Muscle layer of duodenum (tissue), 2 donors: ENCODE results near the gene FBXW7.
A peak's percentile ranks its signal among the peaks of the same experiment; 100 is the strongest.

ENCODE experiments used
- H3K27ac ChIP-seq: one replicate; pipeline ENCODE4 v1.7.0; 2013; ENCODE audit warnings: mild to moderate bottlenecking, low read length
- H3K27me3 ChIP-seq: one replicate; pipeline ENCODE4 v1.7.0; 2013; ENCODE audit warnings: low read depth, mild to moderate bottlenecking, control low read depth, low read length
- H3K36me3 ChIP-seq, 2 donors: one replicate each; pipeline ENCODE4 v1.7.0; 2013; ENCODE audit warnings: low read length in 2 of 2, control low read depth in 1 of 2, mild to moderate bottlenecking in 1 of 2; ENCODE audit not compliant: insufficient read depth in 2 of 2, control insufficient read depth in 1 of 2
- H3K4me1 ChIP-seq, 2 donors: one replicate each; pipeline ENCODE4 v1.7.0; 2013; ENCODE audit warnings: low read length in 2 of 2, mild to moderate bottlenecking in 2 of 2, control low read depth in 1 of 2, moderate library complexity in 1 of 2; ENCODE audit not compliant: insufficient read depth in 2 of 2, control insufficient read depth in 1 of 2
- H3K4me3 ChIP-seq, 2 donors: one replicate each; pipeline ENCODE4 v1.7.0; 2013; ENCODE audit warnings: low read length in 2 of 2, low read depth in 1 of 2, mild to moderate bottlenecking in 1 of 2
- H3K9me3 ChIP-seq, 2 donors: one replicate each; pipeline ENCODE4 v1.7.0; 2013; ENCODE audit warnings: low read length in 2 of 2, control low read depth in 1 of 2, mild to moderate bottlenecking in 1 of 2; ENCODE audit not compliant: control insufficient read depth in 1 of 2
- donor health status: healthy.

The FBXW7 gene

GRCh38 chr4:152464030-152464823 lies 71.7 kb downstream of the FBXW7 start:
- no peak overlapping the region for H3K27ac ChIP-seq

GRCh38 chr4:152463562-152463961 lies 72.3 kb downstream of the FBXW7 start:
- Histone ChIP-seq H3K27ac (no peak overlapping the region), H3K4me1 (peaks cover 5 to 9% of the 10 kb centered on the region in 2 donors), H3K36me3 (no peaks in the 10 kb centered on the region), H3K4me3 (no peak overlapping the region), H3K9me3 (no peaks in the 10 kb centered on the region), H3K27me3 (no peaks in the 10 kb centered on the region)

More at GRCh38 chr4:152464030-152464823, 71.7 kb downstream of the FBXW7 start:
- Histone ChIP-seq H3K9me3 (no peaks in the 10 kb centered on the region), H3K4me3 (no peak overlapping the region), H3K4me1 (peaks cover 0 to 7% of the 10 kb centered on the region in 2 donors), H3K36me3 (no peaks in the 10 kb centered on the region), H3K27me3 (no peaks in the 10 kb centered on the region)

GRCh38 chr4:152462695-152463094 lies 73.2 kb downstream of the FBXW7 start:
- Histone ChIP-seq H3K36me3 (no peaks in the 10 kb centered on the region), H3K4me3 (no peak overlapping the region), H3K4me1 (peaks cover 6 to 12% of the 10 kb centered on the region in 2 donors), H3K27ac (no peak overlapping the region), H3K9me3 (no peaks in the 10 kb centered on the region), H3K27me3 (no peaks in the 10 kb centered on the region)

- Histone ChIP-seq H3K4me3 (no peak overlapping the region), H3K27ac (no peak overlapping the region), H3K4me1 (peaks cover 6 to 12% of the 10 kb centered on the region in 2 donors), H3K27me3 (no peaks in the 10 kb centered on the region), H3K36me3 (no peaks in the 10 kb centered on the region), H3K9me3 (no peaks in the 10 kb centered on the region)
Measured at GRCh38 chr4:152462047-152462446, 73.8 kb downstream of the FBXW7 start.

GRCh38 chr4:152460488-152460887 lies 75.4 kb downstream of the FBXW7 start:
- H3K4me3 ChIP-seq = no peak overlapping the region
- no peaks in the 10 kb centered on the region for H3K36me3 ChIP-seq
- peaks cover 6 to 12% of the 10 kb centered on the region in 2 donors for H3K4me1 ChIP-seq
- no peak overlapping the region for H3K27ac ChIP-seq
- H3K9me3 ChIP-seq = no peaks in the 10 kb centered on the region
- H3K27me3 ChIP-seq = no peaks in the 10 kb centered on the region

GRCh38 chr4:152459326-152459725 lies 76.6 kb downstream of the FBXW7 start:
- Histone ChIP-seq H3K27ac (peak overlapping the region; percentile 32), H3K27me3 (no peaks in the 10 kb centered on the region), H3K9me3 (no peaks in the 10 kb centered on the region), H3K4me1 (peaks cover 6 to 12% of the 10 kb centered on the region in 2 donors), H3K36me3 (no peaks in the 10 kb centered on the region), H3K4me3 (no peak overlapping the region)

- no peaks in the 10 kb centered on the region for H3K9me3 ChIP-seq
Measured at GRCh38 chr4:152458801-152459302, 77.0 kb downstream of the FBXW7 start.

GRCh38 chr4:152456609-152457008 lies 79.3 kb downstream of the FBXW7 start:
- H3K36me3 ChIP-seq = no peaks in the 10 kb centered on the region
- no peak overlapping the region for H3K27ac ChIP-seq
- H3K9me3 ChIP-seq = no peaks in the 10 kb centered on the region
- H3K27me3 ChIP-seq = no peaks in the 10 kb centered on the region
- peaks cover 5 to 6% of the 10 kb centered on the region in 2 donors for H3K4me1 ChIP-seq
- H3K4me3 ChIP-seq = no peak overlapping the region

More at GRCh38 chr4:152458801-152459302, 77.0 kb downstream of the FBXW7 start:
- Histone ChIP-seq H3K27ac (peak overlapping the region; percentile 32), H3K36me3 (no peaks in the 10 kb centered on the region), H3K4me1 (peaks cover 6 to 12% of the 10 kb centered on the region in 2 donors), H3K27me3 (no peaks in the 10 kb centered on the region), H3K4me3 (no peak overlapping the region)

- H3K27ac ChIP-seq = no peak overlapping the region
Measured at GRCh38 chr4:152455311-152455710, 80.6 kb downstream of the FBXW7 start.

GRCh38 chr4:152454398-152455011 lies 81.4 kb downstream of the FBXW7 start:
- H3K4me1 ChIP-seq = peaks cover 5 to 6% of the 10 kb centered on the region in 2 donors
- no peaks in the 10 kb centered on the region for H3K27me3 ChIP-seq
- H3K4me3 ChIP-seq = no peak overlapping the region
- H3K27ac ChIP-seq = no peak overlapping the region
- H3K9me3 ChIP-seq = no peaks in the 10 kb centered on the region
- H3K36me3 ChIP-seq = no peaks in the 10 kb centered on the region

More at GRCh38 chr4:152455311-152455710, 80.6 kb downstream of the FBXW7 start:
- no peak overlapping the region for H3K4me3 ChIP-seq
- peaks cover 5 to 6% of the 10 kb centered on the region in 2 donors for H3K4me1 ChIP-seq
- H3K36me3 ChIP-seq = no peaks in the 10 kb centered on the region
- no peaks in the 10 kb centered on the region for H3K9me3 ChIP-seq
- H3K27me3 ChIP-seq = no peaks in the 10 kb centered on the region

- Histone ChIP-seq H3K4me3 (no peak overlapping the region), H3K27me3 (no peaks in the 10 kb centered on the region), H3K4me1 (no peaks in the 10 kb centered on the region), H3K27ac (no peak overlapping the region), H3K36me3 (no peaks in the 10 kb centered on the region), H3K9me3 (no peaks in the 10 kb centered on the region)
Measured at GRCh38 chr4:152451496-152451895, 84.4 kb downstream of the FBXW7 start.
